Thyroid gland (tissue), 4 donors: ENCODE results near the gene EHBP1L1.

Source experiments
- POLR2A ChIP-seq, 2 donors: fragments of 450-650 bp; IDR thresholded peaks; one replicate each; pipeline ENCODE4 v1.6.1; 2017; ENCODE audit warnings: antibody characterized with exemption in 2 of 2, mild to moderate bottlenecking in 2 of 2, moderate library complexity in 1 of 2
- TF ChIP-seq, protein P1 (sequence below), 6 experiments: fragments of 200-600 bp in 3 of 6; fragments of 450-650 bp in 3 of 6; sonication (generic) in 3 of 6; IDR thresholded peaks; one replicate each; pipeline ENCODE4 v1.5.1; 2016 to 2019; ENCODE audit warnings: antibody characterized with exemption in 6 of 6, mild to moderate bottlenecking in 2 of 6, inconsistent platforms in 1 of 6, moderate library complexity in 1 of 6

DNA sequence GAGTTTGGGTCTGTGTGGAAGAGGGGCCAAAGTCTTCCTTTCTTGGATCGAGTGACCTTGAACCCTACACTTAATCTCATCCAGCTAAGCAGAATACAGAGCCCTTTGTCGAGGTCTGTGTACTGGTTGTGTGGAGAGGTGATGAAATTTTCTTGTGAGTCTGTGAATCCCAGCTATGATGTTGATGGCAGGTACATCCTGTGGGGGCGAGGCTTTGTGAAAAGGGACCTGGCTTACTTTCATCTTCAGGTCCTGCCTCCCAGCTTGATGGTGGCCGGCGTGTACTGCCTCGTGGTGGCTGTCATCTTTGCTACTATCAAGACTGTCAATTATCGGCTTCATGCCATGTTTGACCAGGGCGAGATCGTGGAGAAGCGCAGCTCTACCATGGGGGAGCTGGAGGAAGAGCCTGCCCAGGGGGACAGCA, 40.7 kb downstream of the EHBP1L1 start:
- no peak for TF ChIP-seq POLR2A (IDR thresholded peaks at IDR 0.05)
- TF ChIP-seq, protein P1, sequence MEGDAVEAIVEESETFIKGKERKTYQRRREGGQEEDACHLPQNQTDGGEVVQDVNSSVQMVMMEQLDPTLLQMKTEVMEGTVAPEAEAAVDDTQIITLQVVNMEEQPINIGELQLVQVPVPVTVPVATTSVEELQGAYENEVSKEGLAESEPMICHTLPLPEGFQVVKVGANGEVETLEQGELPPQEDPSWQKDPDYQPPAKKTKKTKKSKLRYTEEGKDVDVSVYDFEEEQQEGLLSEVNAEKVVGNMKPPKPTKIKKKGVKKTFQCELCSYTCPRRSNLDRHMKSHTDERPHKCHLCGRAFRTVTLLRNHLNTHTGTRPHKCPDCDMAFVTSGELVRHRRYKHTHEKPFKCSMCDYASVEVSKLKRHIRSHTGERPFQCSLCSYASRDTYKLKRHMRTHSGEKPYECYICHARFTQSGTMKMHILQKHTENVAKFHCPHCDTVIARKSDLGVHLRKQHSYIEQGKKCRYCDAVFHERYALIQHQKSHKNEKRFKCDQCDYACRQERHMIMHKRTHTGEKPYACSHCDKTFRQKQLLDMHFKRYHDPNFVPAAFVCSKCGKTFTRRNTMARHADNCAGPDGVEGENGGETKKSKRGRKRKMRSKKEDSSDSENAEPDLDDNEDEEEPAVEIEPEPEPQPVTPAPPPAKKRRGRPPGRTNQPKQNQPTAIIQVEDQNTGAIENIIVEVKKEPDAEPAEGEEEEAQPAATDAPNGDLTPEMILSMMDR (IDR thresholded peaks at IDR 0.05) = no peak
